CD4-positive, alpha-beta T cell treated with Interleukin-15 for 4 hours (primary cell): Measurements from ENCODE around the gene INPP4A.
A peak's percentile ranks its signal among the peaks of the same experiment; 100 is the strongest.

Source experiments
- DNase-seq: peaks from one replicate; pipeline ENCODE4 v3.0.0-alpha.2; 2020; ENCODE audit warnings: low spot score

INPP4A gene

DNA sequence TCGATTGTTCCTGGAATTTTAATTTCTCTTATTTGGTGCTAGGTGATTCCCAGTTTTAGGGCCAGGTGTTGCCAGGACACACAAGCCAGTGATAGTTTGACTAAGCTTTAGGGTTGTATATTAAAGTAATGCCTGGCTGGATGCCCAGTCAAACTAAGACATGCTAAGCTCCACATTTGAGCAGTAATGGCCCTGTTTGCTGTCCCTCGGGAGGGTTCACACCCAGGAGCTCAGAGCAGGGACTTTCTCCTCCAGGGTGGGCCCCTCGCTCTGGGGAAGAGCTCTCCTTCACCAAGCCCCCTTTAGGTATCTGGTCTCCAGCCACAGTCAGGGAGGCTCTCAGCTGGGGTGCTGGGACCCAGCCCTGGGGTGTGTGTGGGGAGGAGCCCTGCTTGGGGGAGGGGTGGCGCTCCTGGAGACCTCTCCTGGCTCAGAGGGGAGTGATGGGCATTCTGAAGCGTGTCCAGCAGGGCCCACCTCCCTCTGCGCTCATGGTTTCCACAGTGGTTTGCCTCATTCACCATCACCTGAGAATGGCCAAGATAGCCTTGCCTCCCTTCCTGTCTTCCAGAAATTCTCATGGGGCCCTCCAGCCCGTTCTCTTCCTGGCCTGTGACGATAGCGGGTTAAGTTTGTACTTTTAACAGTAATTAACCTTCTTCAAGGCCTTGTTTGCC is 31.7 kb downstream of the INPP4A start:
- DNase-seq, result no peak

DNA sequence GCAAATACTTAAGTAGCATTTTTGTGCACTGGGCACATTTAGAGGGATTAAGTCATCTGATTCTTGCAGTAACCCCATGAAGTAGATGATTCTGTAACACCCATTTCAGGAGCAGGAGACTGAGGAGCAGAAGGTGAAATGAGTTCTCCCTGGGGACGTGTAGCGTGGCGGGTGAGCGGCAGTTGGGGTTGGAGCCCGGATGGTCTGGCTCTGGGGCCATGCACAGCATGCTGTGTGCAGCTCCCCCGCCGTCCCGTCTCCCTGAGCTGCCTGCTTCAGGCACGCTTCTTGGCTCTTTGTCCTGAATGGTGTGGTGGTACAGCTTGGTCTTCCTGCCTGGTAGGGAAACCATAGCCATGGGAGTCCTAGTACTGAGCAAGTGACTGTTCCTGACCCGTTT is 32.4 kb downstream of the INPP4A start:
- DNase-seq, result no peak

DNA sequence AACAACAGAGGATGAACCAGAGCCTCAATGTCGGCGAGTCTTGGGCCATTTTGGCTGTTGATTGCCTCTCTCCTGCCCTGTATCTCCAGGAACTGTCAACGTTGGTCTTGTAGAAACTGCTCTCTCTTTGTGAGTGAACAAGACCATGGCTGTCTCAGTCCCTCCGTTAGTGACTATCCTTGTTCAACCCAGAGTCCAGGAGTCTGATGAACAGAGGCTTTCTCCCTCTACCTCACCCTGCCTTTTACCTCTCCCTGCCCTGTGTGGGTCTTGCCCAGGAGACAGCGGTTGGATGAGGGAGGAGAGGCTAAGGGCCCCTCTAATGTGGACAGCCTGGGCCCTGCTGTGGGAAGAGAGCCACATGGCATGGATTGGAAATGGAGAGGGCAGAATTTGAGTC is 32.8 kb downstream of the INPP4A start:
- no peak for DNase-seq

DNA sequence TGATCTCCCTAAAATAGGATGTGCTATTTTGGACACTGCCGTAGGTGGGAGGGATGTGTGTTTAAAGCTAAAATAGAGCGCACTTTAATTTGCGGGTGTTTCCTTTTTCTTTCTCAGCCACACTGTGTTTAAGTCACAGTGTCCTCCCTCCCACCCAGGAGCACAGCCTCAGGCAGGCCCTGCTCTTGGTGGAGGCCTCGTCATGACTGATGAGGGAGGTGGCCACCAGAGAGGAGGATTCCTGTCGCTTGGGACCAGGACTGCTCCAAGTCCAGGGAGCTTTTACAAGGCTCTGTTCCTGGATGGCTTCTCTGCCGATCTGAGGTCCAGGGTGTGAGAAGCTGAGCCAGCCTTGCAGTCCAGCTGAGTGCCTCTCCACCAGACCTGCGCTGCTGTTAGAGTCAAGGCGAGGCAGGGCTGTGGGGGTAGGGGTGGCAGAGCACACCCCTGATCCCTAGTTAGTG is 33.5 kb downstream of the INPP4A start:
- DNase-seq, result no peak

DNA sequence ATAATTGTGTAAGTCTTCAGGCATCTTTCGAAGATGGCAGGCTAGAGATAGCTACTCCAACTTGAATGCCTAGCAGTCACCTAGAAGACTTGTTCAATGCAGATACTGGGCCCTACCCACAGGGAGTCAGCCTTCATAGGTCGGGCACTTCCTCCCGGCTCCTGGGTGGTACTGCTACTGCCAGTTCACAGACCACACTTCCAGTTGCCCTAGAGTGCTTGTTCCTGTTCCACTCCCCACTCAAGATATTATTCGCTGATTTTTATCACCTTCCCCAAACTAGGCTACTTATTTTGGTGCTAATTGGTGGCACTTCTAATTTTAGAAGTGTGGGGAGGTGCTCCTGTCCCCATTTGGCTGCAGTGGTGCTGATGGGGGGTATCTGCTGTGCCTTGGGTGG is 34.2 kb downstream of the INPP4A start:
- DNase-seq, result no peak

DNA sequence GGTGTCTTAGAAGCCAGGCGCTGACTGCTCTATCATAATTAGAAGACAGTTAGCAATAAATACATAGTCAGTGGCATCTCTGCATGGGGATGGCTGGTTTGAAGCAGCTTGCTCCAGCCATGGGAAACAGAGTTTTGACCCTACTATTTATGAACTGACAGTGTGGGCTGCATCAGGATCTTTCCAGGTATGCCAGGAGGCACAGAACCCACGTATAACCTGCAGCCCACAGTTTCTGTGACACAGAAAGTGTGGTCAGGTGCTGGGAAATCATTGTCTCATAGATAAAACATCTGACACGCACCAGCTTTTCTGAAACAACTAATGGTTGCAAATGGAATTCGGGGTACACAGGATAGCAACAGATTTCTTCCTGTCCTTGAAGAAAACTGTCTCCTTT is 34.7 kb downstream of the INPP4A start:
- no peak for DNase-seq

DNA sequence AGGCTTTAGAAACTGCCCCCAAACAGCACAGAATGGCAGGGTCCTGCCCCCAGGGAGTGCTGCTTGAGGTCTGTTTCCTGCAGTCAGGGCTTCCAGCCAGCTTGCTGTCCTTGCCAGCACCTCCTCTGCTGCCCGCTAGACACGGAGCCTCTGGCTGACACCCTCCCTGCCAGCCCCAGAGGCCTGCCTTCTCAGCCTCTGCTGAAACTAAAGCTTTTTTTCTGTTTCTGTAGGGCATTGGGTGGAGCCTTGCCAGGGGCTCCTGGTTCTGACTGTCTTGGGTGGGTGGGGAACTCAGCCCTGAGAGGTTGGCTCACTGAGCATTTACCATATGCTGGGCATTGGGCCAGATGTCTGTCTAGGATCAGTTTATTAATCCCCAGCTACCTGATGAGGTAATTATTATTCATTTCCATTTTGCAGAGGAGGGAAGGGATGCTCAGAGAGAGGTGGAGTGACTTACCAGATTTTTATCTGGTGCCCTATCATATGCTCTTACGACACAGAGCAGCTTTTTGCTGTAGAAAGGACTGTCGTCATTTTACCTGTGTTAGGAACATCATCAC is 35.4 kb downstream of the INPP4A start:
- peak; percentile 64 for DNase-seq

DNA sequence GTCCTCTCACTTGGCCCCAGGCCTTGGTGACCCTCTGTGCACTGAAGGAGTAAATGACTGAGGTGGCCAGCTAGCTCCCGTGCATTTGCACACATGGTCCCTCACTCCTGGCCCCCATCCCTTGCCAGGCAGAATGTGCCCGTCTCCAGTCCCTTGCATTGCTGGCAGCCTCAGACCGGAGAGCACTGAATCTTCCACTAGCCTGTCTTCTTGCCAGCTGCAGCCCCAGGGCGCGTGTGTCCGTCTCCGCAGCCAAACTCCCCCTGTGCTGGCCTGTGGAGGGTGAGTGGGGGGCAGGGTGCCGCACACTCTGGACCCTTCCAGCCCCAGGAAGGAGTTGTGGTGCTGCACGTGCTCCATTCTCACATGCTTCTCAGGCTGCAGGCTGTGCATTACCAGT is 35.9 kb downstream of the INPP4A start:
- no peak for DNase-seq

DNA sequence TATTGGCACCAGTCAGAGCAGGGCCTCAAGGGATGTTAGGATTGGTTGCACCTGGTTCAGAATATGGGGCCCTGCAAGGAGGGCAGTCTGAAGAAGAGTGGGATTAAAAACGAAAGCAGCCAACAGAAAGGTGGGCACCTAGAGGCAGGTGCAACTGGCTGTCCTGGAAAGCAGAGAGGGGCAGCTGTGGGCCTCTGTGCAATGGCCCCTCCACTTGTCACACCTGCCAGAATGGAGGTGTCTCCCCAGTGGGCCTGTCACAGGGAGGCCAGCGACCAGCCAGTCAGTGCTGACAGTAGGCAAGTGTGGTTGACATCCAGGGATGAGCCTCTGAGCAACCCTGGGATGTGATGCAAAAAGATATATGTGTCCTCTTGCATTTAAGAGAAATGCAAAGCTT is 37.7 kb downstream of the INPP4A start:
- DNase-seq, result no peak

DNA sequence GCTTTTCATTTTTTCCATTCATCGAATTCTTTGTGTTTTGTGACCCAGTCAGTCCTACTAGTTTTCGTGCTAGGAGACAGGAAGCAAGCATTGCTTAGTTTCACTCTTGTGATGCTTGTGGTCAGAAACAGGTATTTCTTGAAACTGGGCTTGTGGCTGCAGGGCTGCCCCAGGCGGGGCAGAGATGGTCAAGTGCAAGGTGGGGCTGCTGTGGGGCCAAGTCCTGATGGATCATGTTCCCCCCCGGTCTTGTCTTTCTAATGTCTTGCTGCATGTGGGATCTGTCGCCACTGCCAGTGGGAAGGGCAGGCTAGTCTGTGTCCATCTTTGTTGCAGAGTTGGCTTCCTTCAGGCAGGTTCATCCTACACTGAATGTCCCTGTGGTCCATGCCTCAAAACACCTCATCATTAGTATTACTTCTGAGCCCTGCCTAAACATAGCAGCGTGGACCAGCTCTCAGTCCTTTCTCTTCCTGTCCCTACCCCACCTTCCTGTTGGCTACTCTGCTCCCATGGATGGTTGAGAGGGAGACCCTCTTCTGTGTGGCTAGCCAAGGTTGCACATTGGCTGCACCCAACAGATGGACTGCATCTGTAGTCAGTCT is 38.7 kb downstream of the INPP4A start:
- DNase-seq, result no peak

DNA sequence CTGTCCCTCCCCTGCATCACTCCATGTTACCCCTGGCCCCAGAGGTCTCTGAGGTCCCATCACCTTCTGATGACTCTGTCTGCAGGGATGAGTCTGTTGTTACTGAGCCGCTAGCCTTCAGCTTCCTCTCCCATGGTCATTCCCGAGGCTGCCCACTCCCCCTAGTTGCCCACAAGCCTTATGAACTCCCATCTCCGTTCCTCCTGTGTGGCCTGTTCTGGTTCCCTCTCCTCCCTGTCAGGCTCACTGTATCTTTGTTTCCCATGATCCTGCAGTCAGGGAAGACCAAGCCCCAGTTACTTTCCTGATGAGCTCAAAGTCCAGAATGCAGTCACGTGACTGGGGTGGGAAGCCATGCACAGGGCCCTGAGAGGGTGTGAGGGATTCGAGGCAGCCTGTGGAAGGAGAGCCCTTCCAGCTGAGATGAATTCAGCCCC is 39.5 kb downstream of the INPP4A start:
- no peak for DNase-seq

DNA sequence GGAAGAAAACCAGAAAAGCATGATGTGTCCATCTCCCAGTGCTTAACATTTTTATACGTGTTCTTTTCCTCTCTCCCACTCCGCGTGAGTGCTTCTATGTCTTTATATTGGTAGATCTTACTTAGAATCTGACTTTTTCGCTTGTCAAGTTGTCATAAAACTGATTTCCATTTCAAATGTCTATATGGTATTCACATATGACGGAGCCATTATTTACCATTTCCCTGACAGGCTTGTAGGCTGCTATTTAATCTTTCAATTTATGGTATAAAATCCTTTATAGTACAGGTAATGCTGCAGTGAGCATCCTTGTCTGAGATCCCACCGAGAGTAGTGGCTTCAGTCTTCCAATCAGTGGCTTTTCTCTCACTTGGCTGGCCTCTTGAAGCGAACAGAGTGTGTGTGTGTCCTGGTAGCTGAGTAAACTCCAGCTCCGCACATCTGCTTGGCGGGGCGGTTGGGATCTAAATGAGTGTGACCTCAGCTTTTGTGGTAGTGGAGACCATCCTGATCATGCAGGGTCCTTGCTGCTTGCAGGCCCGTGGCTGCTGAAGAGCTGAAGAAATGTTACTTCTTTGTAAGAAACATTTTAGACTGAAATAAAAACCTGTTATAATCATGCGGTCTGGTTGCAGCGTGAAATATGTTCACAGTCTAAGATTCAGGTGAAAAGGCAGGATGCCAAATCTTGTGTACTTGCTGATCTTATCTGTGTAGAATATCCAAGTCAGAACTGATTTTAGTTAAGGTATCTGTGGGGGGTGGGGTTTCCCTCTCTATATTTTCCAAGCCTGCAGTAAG is 40.2 kb downstream of the INPP4A start:
- DNase-seq, result no peak

DNA sequence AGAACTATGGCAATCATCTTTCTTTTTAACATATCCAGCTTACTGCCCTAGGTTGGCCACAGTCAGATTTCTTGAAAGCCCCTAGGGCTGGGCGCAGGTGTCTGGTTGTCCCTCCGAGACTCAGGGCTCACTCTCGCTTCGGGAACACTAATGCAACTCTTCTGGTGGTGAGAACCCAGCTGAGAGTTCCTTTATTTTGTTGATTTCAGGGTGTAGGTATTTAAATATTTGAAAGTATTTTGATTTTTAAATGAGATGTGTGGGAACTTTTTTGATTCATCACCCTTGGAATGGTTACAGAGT is 40.7 kb downstream of the INPP4A start:
- no peak for DNase-seq

DNA sequence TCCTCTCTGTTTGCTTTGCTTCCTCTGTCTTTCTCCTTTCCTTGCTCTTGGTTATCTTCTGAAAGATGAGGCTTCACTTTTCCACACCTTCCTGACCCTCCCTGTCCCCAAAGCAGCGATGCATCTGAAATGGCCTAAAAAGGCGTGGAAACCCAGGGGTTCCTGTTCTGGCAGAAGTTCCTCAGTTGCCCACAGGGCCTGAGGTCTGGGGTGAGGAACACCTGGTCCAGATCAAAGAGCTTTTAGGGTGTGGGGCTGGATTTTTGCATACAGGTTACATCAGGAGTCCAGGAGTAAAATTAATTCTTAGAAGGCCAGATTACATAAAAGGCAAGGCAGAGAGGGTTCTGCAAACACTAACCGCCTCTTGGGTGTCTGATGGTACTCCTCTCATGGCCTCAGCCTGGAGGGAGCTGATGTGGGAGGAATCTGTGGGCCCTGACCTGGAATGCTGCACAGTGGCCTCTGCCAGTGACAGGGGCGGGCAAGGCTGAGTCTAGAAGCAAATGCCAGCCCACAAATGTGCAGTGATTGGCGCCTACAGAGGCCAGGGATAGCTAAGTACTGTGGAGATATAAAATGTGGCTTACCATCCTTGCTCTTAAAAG is 41.8 kb downstream of the INPP4A start:
- no peak for DNase-seq

DNA sequence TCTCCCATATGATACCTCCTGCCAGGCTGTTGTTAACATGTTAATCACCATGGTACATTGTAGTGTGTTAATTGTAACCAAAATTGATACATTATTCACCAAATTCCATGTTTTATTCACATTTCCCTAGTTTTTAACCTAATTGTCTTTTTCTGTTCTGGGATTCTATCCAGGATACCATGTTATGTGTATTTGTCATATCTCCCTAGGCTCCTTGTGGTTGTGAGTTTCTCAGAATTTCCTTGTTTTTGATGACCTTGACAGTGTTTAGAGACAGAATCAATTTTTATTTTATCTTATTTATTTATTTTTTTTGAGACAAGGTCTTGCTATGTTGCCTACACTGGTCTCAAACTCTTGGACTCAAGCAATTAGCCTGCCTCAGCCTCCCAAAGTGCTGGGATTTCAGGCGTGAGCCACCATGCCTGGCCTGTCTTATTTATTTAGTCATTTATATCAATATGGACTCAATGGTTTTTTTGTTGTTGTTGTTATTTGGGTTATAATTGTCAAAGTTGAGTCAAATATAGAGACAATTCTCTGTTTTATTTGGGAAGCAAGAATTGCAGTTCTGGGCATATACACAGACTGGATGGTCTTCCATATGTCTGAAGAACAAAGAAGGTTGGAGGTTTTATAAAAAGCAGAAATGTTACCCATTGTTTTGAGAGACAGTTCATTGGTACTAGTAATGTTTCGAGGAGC is 42.6 kb downstream of the INPP4A start:
- DNase-seq, result no peak

DNA sequence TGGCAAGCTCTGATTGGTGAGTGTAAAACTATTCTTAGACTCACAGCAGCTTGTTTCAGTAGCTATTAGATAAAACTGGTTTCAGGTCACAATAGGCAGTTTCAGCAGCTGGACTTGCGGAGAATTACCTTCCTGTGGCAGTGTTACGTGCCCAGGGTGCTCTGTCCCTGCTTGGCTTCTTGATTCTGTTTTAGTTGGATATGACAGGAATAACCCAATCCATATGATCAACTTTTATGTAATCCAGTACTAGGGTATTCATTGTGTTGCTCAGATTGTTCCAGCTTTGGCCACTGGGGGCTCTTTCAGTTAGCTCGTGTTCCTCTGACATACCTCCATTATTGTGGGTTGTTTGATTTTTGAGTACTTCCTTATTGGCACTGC is 43.1 kb downstream of the INPP4A start:
- DNase-seq, result peak; percentile 49

DNA sequence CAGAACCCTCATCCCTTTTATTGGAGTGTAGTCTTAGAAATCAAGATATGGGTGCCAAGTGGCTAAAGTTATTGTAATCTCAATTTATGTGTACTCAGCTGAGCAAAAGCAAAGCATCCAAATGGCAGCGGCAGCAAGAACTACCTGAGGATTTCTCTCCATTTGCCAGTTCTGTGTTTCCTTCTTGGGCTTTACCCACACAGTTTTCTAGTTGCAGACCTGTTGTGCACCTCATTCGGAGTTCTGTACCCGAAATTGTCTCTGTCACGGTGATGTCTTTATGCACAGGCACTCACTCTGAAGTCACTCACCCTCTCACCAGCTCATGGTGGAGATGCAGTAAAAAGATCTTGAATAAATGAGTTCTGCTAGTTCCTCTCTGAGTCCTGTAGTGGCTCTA is 43.6 kb downstream of the INPP4A start:
- no peak for DNase-seq

DNA sequence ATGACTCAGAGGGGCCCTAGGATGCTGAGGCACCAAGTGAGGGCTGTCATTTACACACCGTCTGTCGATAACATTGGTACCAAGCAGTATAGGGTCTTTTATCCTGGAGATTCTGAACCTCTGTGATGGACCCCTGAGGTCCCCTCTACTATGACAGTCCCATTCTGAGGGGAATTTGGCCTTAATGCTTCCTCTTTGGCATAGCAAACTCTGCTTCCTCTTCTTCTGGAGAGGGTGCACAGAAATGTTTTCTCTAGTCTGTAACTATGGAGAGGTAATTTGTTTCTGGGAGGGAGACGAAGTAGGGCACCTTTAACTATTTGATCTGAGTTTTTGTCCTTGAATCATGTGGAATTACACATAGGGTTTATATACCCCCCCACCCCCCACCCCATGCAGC is 44.8 kb downstream of the INPP4A start:
- DNase-seq, result no peak

DNA sequence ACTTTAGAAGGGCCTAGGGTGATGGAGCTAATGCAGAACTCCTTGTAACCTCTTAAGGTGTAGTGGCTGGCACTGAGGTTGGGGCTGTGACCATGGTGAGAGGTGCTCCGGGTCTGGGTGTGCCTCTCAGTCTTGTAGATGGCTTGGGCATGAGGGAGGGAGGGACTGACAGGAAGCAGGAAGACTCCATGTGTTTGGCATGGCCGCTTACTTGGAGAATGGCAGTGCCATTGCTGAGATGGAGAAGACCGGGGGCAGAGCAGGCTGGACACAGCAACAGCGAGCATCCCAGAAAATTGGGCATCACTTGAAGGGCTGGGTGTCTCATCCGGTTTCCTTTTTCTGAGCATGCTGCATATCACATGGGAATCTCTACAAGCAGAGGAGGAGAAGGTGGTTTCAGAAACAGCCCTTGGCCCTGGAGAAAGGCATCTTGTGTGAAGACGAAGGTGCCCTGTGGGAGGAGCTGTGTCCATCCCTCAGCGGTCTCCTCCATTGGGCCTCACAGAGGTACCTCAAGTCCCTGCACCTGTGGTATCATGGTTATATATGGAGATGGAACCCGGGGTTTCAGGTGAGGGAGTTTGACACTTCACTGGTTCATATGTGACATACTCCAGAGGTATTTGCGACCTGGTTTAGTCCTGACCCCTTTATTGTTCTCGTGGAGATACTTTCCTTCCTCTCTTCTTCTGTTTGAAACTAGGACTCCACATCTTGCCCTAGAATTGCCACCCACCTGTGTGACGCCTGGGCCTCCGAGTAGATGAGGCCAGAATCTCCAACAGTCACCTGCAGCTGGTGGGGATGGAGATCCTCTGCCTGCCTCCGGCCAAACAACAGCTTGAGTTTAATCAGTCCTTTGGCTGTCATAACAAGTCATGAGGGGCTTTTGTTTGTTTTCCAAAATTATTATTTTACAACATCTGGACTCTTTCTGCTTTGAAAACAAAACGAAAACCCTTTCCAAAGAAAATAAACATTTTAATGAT is 45.6 kb downstream of the INPP4A start:
- DNase-seq, result no peak

DNA sequence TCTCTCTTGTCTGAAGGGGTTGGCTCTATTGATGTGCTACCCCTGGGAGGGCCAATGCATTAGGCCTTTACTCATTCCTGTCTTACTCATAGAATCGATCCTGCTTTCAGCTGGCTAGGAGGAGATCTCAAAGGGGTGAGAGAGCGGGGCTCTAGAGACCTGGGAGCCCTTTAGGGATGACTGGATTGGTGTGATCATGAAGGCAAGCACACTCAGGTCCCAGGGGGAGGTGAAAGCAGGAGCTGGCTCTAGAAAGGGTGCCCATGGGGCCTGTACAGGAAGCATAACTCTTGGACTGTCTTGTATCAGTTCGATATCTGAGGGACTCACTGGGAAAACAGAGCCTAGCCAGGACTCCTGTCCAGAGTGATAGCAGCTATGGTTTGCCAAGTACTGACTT is 47.8 kb downstream of the INPP4A start:
- no peak for DNase-seq

DNA sequence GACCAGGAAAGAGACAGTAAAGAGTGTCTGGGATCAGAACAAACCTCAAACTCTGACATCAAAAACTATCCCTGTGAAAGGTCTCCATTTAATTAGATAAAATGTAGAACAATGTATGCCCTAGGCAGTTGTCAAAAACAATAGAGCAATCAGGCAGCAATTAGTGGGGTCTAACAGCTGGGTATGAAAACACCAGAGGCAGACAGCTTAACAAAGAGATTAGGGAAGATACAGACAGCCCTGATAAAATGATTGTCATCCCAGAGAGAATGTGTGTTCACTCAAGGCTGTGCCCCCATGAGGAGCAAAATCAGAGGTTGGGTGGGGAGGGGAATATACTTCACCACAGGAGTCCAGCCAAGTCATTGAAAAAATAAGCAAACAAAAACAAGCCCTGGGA is 50.0 kb downstream of the INPP4A start:
- DNase-seq, result no peak
